Liver (tissue), 3 donors: ENCODE measurements around the gene TMEM212.

ENCODE experiments used
- JUND ChIP-seq, 2 donors: IDR thresholded peaks; 2 replicates each; pipeline ENCODE4 v1.6.1; 2016; ENCODE audit warnings: antibody characterized with exemption in 2 of 2
- NR2F2 ChIP-seq: IDR thresholded peaks from 2 replicates; pipeline ENCODE4 v1.6.1; 2016; ENCODE audit warnings: antibody characterized with exemption
- RAD21 ChIP-seq, 2 donors: IDR thresholded peaks; 2 replicates each; pipeline ENCODE4 v1.6.1; 2016; ENCODE audit warnings: antibody characterized with exemption in 2 of 2, mild to moderate bottlenecking in 2 of 2
- RXRA ChIP-seq, 2 donors: IDR thresholded peaks; 2 replicates each; pipeline ENCODE4 v1.6.1; 2017 to 2018; ENCODE audit warnings: antibody characterized with exemption in 2 of 2, mild to moderate bottlenecking in 1 of 2
- SP1 ChIP-seq: IDR thresholded peaks from 2 replicates; pipeline ENCODE4 v1.6.1; 2018; ENCODE audit warnings: antibody characterized with exemption, mild to moderate bottlenecking
- TF ChIP-seq, protein P1 (sequence below): fragments of 150-350 bp; IDR thresholded peaks from 2 replicates; pipeline ENCODE4 v1.5.1; 2017; ENCODE audit warnings: improper control_type of control experiment, low read depth, low read length; ENCODE audit not compliant: missing input control
- TF ChIP-seq, protein P2 (sequence below): IDR thresholded peaks from 2 replicates; pipeline ENCODE4 v1.6.1; 2016; ENCODE audit warnings: antibody characterized with exemption
- TF ChIP-seq, protein P3 (sequence below): IDR thresholded peaks from 2 replicates; pipeline ENCODE4 v1.6.1; 2016; ENCODE audit warnings: antibody characterized with exemption, mild to moderate bottlenecking
- donor health status: healthy.
- donor health status: healthy.

DNA sequence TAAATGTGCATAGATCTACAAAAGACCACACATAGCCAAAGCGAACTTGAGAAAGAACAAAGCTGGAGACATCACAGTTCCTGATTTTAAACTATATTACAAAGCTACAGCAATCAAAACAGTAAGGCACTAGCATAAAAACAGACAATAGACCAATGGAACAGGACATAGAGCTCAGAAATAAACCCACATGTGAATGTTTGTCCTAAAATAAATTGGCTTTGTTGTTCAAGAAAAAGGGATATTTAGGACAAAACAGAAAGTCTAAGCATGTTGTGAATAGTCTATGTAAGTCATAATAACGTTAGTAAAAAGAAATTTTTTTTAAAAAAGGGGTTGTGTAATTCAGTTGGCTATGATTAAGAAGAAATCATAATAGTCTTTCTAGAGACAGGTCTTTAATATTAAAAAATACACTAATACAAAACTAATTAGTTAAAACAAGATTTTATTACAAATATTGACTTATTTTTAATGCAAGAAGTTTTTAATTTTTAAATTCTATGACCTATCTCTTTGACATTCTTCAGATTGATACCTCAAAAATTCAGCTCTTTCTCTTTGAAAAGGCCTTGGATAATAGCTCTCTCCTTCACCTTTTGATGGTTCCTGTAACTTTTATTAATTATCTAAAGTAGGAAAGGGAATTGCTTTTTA, 11.6 kb downstream of the TMEM212 start:
- TF ChIP-seq, protein P1, sequence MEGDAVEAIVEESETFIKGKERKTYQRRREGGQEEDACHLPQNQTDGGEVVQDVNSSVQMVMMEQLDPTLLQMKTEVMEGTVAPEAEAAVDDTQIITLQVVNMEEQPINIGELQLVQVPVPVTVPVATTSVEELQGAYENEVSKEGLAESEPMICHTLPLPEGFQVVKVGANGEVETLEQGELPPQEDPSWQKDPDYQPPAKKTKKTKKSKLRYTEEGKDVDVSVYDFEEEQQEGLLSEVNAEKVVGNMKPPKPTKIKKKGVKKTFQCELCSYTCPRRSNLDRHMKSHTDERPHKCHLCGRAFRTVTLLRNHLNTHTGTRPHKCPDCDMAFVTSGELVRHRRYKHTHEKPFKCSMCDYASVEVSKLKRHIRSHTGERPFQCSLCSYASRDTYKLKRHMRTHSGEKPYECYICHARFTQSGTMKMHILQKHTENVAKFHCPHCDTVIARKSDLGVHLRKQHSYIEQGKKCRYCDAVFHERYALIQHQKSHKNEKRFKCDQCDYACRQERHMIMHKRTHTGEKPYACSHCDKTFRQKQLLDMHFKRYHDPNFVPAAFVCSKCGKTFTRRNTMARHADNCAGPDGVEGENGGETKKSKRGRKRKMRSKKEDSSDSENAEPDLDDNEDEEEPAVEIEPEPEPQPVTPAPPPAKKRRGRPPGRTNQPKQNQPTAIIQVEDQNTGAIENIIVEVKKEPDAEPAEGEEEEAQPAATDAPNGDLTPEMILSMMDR = no peak
- TF ChIP-seq SP1 (no peak), RAD21 (IDR thresholded peaks at IDR 0.05) (no peak), JUND (IDR thresholded peaks at IDR 0.05) (no peak), NR2F2 (no peak), RXRA (IDR thresholded peaks at IDR 0.05) (no peak)
- TF ChIP-seq, protein P2, sequence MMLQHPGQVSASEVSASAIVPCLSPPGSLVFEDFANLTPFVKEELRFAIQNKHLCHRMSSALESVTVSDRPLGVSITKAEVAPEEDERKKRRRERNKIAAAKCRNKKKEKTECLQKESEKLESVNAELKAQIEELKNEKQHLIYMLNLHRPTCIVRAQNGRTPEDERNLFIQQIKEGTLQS = no peak
- TF ChIP-seq, protein P3, sequence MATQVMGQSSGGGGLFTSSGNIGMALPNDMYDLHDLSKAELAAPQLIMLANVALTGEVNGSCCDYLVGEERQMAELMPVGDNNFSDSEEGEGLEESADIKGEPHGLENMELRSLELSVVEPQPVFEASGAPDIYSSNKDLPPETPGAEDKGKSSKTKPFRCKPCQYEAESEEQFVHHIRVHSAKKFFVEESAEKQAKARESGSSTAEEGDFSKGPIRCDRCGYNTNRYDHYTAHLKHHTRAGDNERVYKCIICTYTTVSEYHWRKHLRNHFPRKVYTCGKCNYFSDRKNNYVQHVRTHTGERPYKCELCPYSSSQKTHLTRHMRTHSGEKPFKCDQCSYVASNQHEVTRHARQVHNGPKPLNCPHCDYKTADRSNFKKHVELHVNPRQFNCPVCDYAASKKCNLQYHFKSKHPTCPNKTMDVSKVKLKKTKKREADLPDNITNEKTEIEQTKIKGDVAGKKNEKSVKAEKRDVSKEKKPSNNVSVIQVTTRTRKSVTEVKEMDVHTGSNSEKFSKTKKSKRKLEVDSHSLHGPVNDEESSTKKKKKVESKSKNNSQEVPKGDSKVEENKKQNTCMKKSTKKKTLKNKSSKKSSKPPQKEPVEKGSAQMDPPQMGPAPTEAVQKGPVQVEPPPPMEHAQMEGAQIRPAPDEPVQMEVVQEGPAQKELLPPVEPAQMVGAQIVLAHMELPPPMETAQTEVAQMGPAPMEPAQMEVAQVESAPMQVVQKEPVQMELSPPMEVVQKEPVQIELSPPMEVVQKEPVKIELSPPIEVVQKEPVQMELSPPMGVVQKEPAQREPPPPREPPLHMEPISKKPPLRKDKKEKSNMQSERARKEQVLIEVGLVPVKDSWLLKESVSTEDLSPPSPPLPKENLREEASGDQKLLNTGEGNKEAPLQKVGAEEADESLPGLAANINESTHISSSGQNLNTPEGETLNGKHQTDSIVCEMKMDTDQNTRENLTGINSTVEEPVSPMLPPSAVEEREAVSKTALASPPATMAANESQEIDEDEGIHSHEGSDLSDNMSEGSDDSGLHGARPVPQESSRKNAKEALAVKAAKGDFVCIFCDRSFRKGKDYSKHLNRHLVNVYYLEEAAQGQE = no peak
